Measurements from ENCODE around the gene OR12D1.
A peak's percentile ranks its signal among the peaks of the same experiment; 100 is the strongest.

- TF ChIP-seq REST (IDR thresholded peaks at IDR 0.05; ENCODE audit: borderline replicate concordance) (no peak), POLR2AphosphoS5 (IDR thresholded peaks at IDR 0.05) (no peak), SMC3 (conservative IDR thresholded peaks at IDR 0.05; ENCODE audit: poor library complexity) (no peak), EZH2 (IDR thresholded peaks at IDR 0.05; ENCODE audit: borderline replicate concordance, insufficient read depth, low read length, poor library complexity, severe bottlenecking) (no peak), MXI1 (conservative IDR thresholded peaks at IDR 0.05; ENCODE audit: poor library complexity, severe bottlenecking) (no peak), EP300 (conservative IDR thresholded peaks at IDR 0.05; ENCODE audit: poor library complexity, severe bottlenecking) (no peak), CTCF (IDR thresholded peaks at IDR 0.05; ENCODE audit: poor library complexity, severe bottlenecking) (peak; percentile 36), RAD21 (conservative IDR thresholded peaks at IDR 0.05) (peak; percentile 48), TAF1 (IDR thresholded peaks at IDR 0.05; ENCODE audit: low read depth) (no peak)
Observed at GRCh38 chr6:29376003-29376402, 38.7 kb upstream of the OR12D1 start.
